Duodenal mucosa (tissue), 2 donors: ENCODE measurements around the gene MAP3K5.

Experiments
- H3K27ac ChIP-seq: one replicate; pipeline ENCODE4 v1.7.0; 2013; ENCODE audit warnings: low read depth, low read length
- H3K27me3 ChIP-seq, 2 donors: one replicate each; pipeline ENCODE4 v1.7.0; 2013; ENCODE audit warnings: low read length in 2 of 2, control low read depth in 1 of 2; ENCODE audit not compliant: insufficient read depth in 2 of 2, control insufficient read depth in 1 of 2
- H3K36me3 ChIP-seq, 2 donors: one replicate each; pipeline ENCODE4 v1.7.0; 2013; ENCODE audit warnings: low read length in 2 of 2, control low read depth in 1 of 2; ENCODE audit not compliant: insufficient read depth in 2 of 2, control insufficient read depth in 1 of 2
- H3K4me1 ChIP-seq, 2 donors: one replicate each; pipeline ENCODE4 v1.7.0; 2013; ENCODE audit warnings: low read length in 2 of 2, control low read depth in 1 of 2; ENCODE audit not compliant: insufficient read depth in 2 of 2, control insufficient read depth in 1 of 2
- H3K4me3 ChIP-seq, 2 donors: one replicate each; pipeline ENCODE4 v1.7.0; 2013; ENCODE audit warnings: low read length in 2 of 2, low read depth in 1 of 2
- H3K9ac ChIP-seq, 2 donors: one replicate each; pipeline ENCODE4 v1.7.0; 2013; ENCODE audit warnings: low read length in 2 of 2, low read depth in 1 of 2
- H3K9me3 ChIP-seq, 2 donors: one replicate each; pipeline ENCODE4 v1.7.0; 2013; ENCODE audit warnings: low read length in 2 of 2, control low read depth in 1 of 2; ENCODE audit not compliant: control insufficient read depth in 1 of 2

MAP3K5 gene

DNA sequence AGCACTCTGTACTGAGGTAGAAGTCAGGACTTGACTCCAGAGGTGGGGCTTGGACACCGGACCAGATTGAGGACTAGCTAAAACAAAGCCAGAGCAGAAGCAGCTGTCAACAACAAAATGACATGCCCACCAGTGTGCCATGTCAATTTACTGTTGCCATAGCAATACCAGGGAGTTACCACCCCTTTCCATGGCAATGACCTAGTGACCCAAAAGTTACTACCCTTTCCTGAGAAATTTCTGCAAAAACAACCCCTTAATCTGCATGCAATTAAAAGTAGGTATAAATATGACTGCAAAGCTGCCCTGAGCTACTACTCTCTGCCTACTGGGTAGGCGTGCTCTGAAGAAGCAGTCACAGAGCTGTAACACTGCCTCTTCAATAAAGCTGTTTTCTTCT is 21.0 kb downstream of the MAP3K5 start:
- Histone ChIP-seq H3K4me1 (peaks cover 13 to 18% of the 10 kb centered on the region in 2 donors), H3K27me3 (no peaks in the 10 kb centered on the region), H3K4me3 (no peak overlapping the region), H3K36me3 (no peaks in the 10 kb centered on the region), H3K9ac (no peak overlapping the region), H3K9me3 (no peaks in the 10 kb centered on the region), H3K27ac (no peak overlapping the region)

DNA sequence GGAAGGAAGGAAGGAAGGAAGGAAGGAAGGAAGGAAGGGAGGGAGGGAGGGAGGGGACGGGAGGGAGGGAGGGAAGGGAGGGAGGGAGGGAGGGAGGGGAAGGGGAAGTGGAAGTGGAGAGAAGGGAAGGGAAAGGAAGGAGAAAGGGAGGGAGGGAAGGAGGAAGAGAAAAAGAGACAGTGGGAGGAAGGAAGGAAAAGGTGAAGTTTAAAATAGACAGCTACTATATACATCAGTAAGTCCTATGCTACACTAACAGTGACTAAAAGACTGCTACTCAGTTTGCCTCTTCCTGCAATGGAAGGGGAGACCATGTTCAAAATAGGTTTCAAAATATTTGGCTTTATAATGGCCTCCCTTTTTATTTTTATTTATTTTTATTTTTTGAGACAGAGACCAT is 22.5 kb downstream of the MAP3K5 start:
- peaks cover 19 to 23% of the 10 kb centered on the region in 2 donors for H3K4me1 ChIP-seq
- H3K27me3 ChIP-seq = no peaks in the 10 kb centered on the region
- H3K36me3 ChIP-seq = no peaks in the 10 kb centered on the region
- H3K9me3 ChIP-seq = no peaks in the 10 kb centered on the region
- no peak overlapping the region for H3K4me3 ChIP-seq
- H3K27ac ChIP-seq = no peak overlapping the region
- no peak overlapping the region for H3K9ac ChIP-seq

DNA sequence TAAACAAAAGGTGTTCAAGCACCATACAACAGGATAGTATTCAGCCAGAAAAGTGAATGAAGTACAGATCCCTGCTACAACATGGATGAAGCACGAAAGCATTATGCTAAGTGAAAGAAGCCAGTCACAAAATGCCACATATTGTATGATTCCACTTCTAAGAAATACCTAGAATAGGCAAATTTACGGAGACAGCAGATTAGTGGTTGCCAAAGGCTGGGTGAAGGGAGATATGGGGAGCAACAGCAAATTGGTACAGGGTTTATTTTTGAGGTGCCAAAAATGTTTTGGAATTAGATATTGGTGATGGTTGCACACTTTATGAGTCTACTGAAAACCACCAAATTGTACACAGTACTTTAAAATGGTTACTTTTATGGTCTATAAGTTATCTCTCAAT is 23.2 kb downstream of the MAP3K5 start:
- Histone ChIP-seq H3K4me1 (peaks cover 25 to 27% of the 10 kb centered on the region in 2 donors), H3K27ac (no peak overlapping the region)

DNA sequence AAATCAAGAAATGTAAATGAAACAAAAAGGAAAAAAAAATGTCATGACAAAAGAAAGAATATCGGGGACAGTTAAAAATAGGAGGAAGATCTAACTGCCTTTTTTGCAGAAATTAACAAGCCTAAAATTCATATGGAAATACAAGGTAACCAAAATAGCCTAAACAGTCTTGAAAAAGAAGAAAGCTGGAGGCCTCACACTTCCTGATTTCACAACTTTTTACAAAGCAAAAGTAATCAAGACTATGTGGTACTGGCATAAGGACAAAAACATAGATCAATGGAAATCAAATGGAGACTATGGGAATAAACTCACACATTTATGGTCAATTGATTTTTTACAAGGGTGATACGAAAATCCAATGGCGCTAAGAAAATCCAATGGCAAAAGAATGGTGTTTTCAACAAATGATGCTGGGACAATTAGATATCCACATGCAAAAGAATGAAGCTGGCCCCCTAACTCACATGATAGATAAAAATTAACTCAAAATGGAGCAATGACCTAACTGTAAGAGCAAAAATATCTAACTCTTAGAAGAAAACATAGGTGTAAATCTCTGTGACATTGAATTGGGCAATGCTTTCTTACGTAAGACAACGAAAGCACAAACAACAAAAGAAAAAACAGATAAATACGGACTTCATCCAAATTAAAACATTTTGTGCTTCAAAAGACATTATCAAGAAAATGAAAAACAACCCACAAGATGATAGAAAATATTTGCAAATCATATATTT is 24.5 kb downstream of the MAP3K5 start:
- Histone ChIP-seq H3K9ac (no peak overlapping the region), H3K27ac (no peak overlapping the region), H3K9me3 (no peaks in the 10 kb centered on the region), H3K36me3 (no peaks in the 10 kb centered on the region), H3K4me3 (no peak overlapping the region), H3K27me3 (no peaks in the 10 kb centered on the region), H3K4me1 (peaks cover 36 to 37% of the 10 kb centered on the region in 2 donors)

More for the DNA sequence above, 23.2 kb downstream of the MAP3K5 start:
- Histone ChIP-seq H3K4me3 (no peak overlapping the region), H3K9me3 (no peaks in the 10 kb centered on the region), H3K27me3 (no peaks in the 10 kb centered on the region), H3K36me3 (no peaks in the 10 kb centered on the region), H3K9ac (no peak overlapping the region)

DNA sequence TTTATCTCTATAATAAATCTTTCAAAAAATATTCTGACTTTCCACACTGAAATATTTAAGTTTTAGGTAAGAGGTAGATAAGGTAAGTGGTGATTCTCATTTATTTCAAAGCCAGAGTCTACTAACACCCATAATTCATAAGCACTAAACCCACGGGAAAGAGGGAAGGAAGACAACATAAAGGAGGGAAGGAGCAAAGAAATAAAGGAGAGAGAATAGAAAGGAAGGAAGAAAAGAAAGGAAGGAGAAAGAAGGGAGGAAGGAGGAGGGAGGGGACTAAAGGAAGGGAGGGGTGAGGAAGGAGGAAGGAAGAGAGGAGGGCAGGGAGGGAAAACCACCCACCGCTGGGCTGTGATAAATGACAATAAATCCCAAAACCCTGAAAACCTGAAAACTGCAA is 25.2 kb downstream of the MAP3K5 start:
- peaks cover 42 to 43% of the 10 kb centered on the region in 2 donors for H3K4me1 ChIP-seq
- H3K36me3 ChIP-seq = no peaks in the 10 kb centered on the region
- no peak overlapping the region for H3K27ac ChIP-seq
- H3K9ac ChIP-seq = no peak overlapping the region
- no peaks in the 10 kb centered on the region for H3K27me3 ChIP-seq
- H3K9me3 ChIP-seq = no peaks in the 10 kb centered on the region
- H3K4me3 ChIP-seq = no peak overlapping the region

DNA sequence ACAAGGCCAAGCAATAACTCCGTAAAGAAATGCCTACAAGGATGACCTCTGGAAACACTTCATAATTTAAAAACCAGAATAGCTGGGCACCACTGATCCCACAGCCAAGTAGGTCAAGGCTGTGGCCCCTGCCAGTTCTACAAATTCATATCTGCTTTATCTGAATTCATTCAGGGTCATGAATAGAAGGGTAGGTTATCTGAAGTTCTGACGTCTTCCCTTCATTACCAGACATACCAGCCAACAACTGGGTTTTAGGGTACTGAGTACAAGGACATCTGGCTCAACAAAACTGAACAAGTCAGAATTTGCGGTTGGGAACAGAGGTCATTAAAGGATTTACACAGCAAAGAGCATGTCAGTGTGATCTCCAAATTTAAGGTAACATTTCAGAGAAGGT is 26.0 kb downstream of the MAP3K5 start:
- Histone ChIP-seq H3K27me3 (no peaks in the 10 kb centered on the region), H3K36me3 (no peaks in the 10 kb centered on the region), H3K4me1 (peaks cover 50 to 51% of the 10 kb centered on the region in 2 donors), H3K4me3 (no peak overlapping the region), H3K27ac (no peak overlapping the region), H3K9ac (no peak overlapping the region), H3K9me3 (no peaks in the 10 kb centered on the region)

DNA sequence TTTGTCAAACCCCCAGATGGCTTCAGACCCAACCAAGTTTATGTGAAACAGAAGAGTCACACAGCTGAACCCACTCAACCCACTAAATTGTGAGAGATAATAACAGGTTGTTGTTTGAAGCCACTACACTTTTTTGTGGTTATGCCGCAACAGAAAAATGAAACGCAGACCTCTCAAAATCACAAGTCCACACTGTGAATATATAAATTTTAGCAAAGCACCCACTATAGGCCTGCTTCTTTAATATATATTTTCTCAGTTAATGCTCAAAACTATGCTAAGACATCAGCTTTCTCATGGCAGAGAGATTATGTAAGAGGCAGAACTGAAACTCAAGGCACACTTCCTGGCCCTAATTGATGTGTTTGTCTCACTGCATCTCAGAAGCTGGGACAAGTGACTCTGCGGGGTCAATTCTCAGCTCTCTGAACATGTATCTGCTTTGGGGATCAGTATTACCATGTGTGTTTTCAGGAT is 27.7 kb downstream of the MAP3K5 start:
- H3K27me3 ChIP-seq = no peaks in the 10 kb centered on the region
- H3K4me3 ChIP-seq = no peak overlapping the region
- no peaks in the 10 kb centered on the region for H3K36me3 ChIP-seq
- H3K4me1 ChIP-seq = peaks cover 55 to 60% of the 10 kb centered on the region in 2 donors
- H3K9me3 ChIP-seq = no peaks in the 10 kb centered on the region
- H3K27ac ChIP-seq = no peak overlapping the region
- no peak overlapping the region for H3K9ac ChIP-seq

DNA sequence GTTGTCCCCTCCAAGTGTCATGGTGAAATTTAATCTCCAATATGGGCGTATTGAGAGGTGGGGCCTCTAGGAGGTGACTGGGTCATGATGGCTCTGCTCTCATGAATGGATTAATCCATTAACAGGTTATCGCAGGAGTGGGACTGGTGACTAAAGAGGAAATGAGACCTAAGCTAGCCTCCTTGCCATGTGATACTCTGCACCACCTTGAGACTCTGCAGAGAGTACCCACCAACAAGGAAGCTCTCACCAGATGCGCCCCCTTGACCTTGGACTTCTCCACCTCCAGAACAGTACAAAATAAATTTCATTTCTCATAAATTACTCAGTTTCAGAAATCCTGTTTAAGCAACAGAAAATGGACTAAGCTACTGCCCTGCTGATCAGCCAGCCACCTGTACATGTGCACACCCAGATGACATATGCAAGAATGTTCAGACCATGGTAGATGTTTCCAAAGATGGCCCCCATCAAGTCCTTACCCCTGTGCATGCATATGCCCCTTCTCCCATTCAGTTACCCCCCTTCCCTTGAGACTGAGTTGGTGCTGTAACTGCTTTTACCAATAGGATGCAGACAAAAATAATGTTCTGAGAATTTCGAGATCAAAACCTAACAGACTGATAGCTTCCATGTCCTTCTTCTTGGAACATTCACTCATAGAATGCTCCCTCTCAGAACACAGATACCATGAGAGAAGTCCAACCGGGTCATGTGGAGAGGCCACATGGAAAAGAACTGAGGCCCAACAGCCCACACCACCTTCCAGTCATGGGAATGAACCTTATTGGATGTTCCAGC is 28.4 kb downstream of the MAP3K5 start:
- no peaks in the 10 kb centered on the region for H3K9me3 ChIP-seq
- no peak overlapping the region for H3K27ac ChIP-seq
- H3K4me1 ChIP-seq = peaks cover 55 to 60% of the 10 kb centered on the region in 2 donors
- no peak overlapping the region for H3K4me3 ChIP-seq
- no peaks in the 10 kb centered on the region for H3K36me3 ChIP-seq
- H3K27me3 ChIP-seq = no peaks in the 10 kb centered on the region
- no peak overlapping the region for H3K9ac ChIP-seq

DNA sequence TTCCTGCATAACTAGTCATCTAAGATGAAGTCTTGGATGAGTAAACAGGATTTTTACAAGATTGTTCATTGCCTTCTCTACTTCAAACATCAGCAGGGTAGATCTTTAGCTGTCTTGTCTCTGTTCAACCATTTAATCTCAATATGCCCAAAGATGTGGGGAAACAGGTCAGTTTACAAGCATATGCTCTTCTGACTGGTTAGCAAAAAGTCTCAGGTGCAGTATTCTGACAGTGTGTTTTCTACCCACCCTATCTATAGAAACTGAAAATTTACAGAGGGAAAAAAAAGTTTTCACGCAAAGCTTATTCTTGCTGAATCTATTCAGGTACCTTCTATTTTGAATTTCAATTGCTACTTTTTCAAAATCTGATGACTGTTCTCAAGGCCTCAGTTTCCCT is 29.0 kb downstream of the MAP3K5 start:
- H3K9ac ChIP-seq = no peak overlapping the region
- no peak overlapping the region for H3K4me3 ChIP-seq
- no peaks in the 10 kb centered on the region for H3K36me3 ChIP-seq
- no peak overlapping the region for H3K27ac ChIP-seq
- peaks cover 55 to 60% of the 10 kb centered on the region in 2 donors for H3K4me1 ChIP-seq
- H3K9me3 ChIP-seq = no peaks in the 10 kb centered on the region
- no peaks in the 10 kb centered on the region for H3K27me3 ChIP-seq
